ENCODE results near the gene RAB40A.
"Not testable (repeated sequence)": the region's sequence is repeated elsewhere in the genome, so short reads cannot be mapped to it uniquely, and the experiment has no call there.

Gene RAB40A

GRCh38 chrX:103513476-103514108 is 5.7 kb downstream of the RAB40A start:
- DNase-seq (ENCODE audit: low read depth), result peak; percentile 53
- TF ChIP-seq, protein P1, sequence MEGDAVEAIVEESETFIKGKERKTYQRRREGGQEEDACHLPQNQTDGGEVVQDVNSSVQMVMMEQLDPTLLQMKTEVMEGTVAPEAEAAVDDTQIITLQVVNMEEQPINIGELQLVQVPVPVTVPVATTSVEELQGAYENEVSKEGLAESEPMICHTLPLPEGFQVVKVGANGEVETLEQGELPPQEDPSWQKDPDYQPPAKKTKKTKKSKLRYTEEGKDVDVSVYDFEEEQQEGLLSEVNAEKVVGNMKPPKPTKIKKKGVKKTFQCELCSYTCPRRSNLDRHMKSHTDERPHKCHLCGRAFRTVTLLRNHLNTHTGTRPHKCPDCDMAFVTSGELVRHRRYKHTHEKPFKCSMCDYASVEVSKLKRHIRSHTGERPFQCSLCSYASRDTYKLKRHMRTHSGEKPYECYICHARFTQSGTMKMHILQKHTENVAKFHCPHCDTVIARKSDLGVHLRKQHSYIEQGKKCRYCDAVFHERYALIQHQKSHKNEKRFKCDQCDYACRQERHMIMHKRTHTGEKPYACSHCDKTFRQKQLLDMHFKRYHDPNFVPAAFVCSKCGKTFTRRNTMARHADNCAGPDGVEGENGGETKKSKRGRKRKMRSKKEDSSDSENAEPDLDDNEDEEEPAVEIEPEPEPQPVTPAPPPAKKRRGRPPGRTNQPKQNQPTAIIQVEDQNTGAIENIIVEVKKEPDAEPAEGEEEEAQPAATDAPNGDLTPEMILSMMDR (IDR thresholded peaks at IDR 0.05; ENCODE audit: insufficient read depth, low read depth, low read length, missing control alignments), result no peak
- H3K4me3 ChIP-seq (ENCODE audit: low read length), result no peak overlapping the region

DNA sequence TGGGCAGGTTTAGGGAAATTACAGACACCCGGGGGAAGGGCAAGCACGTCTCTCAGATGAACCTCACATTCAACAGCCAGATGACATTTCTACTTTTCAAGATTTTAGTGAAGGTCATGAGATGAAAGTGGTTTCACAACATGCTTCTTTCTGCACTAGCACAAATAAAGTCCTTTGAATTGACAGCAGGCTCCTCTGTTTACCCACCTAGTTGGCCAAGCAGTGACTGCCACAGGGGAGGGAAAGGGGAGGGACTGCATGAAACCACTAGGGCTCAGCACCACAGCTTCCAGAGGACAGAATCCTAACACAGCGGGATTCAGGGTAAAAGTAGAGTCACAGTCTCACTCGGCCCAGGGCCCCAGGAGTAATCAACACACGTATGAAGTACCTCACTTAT is 6.2 kb downstream of the RAB40A start:
- H3K4me3 ChIP-seq (ENCODE audit: low read length), result no peak overlapping the region
- TF ChIP-seq, protein P1 (IDR thresholded peaks at IDR 0.05; ENCODE audit: insufficient read depth, low read depth, low read length, missing control alignments), result no peak
- no peak for DNase-seq (ENCODE audit: low read depth)

DNA sequence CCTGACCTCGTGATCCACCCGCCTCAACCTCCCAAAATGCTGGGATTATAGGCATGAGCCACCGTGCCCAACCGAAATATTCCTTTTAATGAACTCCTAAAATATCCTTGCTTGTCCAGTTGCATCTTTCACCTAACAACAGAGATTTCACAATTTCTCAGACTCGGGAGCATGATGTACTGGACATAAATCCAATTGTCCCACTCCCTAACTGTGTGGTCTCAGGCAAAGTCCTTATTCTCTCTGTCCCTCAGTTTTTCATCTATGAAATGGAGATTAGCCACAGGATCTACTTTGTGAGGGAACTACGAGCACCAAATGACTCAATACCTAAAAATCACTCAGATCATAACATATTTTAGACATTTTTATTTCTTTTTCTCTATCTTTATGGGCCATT is 9.3 kb downstream of the RAB40A start:
- TF ChIP-seq, protein P1 (IDR thresholded peaks at IDR 0.05; ENCODE audit: insufficient read depth, low read depth, low read length, missing control alignments), result no peak
- H3K4me3 ChIP-seq (ENCODE audit: low read length), result no peak overlapping the region
- no peak for DNase-seq (ENCODE audit: low read depth)

- H3K4me3 ChIP-seq (ENCODE audit: low read length), result no peak overlapping the region
- no peak for DNase-seq (ENCODE audit: low read depth)
- TF ChIP-seq, protein P1 (IDR thresholded peaks at IDR 0.05; ENCODE audit: insufficient read depth, low read depth, low read length, missing control alignments), result no peak
These were observed 15.5 kb downstream of the RAB40A start for GRCh38 chrX:103503853-103504207.

- DNase-seq (ENCODE audit: low read depth), result peak; percentile 27
- TF ChIP-seq, protein P1 (IDR thresholded peaks at IDR 0.05; ENCODE audit: insufficient read depth, low read depth, low read length, missing control alignments), result no peak
- H3K4me3 ChIP-seq (ENCODE audit: low read length), result no peak overlapping the region
These were observed 16.0 kb downstream of the RAB40A start for GRCh38 chrX:103503163-103503852.

- no peak overlapping the region for H3K4me3 ChIP-seq (ENCODE audit: low read length)
- TF ChIP-seq, protein P1 (IDR thresholded peaks at IDR 0.05; ENCODE audit: insufficient read depth, low read depth, low read length, missing control alignments), result no peak
- peak; percentile 7 for DNase-seq (ENCODE audit: low read depth)
These were observed 20.5 kb downstream of the RAB40A start for GRCh38 chrX:103498786-103499185.

GRCh38 chrX:103495786-103496185 is 23.5 kb downstream of the RAB40A start:
- no peak for DNase-seq (ENCODE audit: low read depth)

GRCh38 chrX:103493578-103493977 is 25.7 kb downstream of the RAB40A start:
- H3K4me3 ChIP-seq (ENCODE audit: low read length); DNase-seq (ENCODE audit: low read depth): not testable (repeated sequence)

More at GRCh38 chrX:103495786-103496185, 23.5 kb downstream of the RAB40A start:
- TF ChIP-seq, protein P1 (IDR thresholded peaks at IDR 0.05; ENCODE audit: insufficient read depth, low read depth, low read length, missing control alignments), result no peak
- no peak overlapping the region for H3K4me3 ChIP-seq (ENCODE audit: low read length)
